Activated CD4-positive, alpha-beta T cell treated with anti-CD3 and anti-CD28 coated beads, Interleukin-2, Interleukin-4, amounts not matched to agents 100 ng/mL and 50 ng/mL, durations not matched to agents 16 hours and 8 hours (primary cell): Measurements from ENCODE around the gene SLC22A15.
A peak's percentile ranks its signal among the peaks of the same experiment; 100 is the strongest.
"Not testable (repeated sequence)": the region's sequence is repeated elsewhere in the genome, so short reads cannot be mapped to it uniquely, and the experiment has no call there.

Source experiments
- DNase-seq: peaks from one replicate; pipeline ENCODE4 v3.0.0-alpha.2; 2020; ENCODE audit warnings: low spot score

SLC22A15 gene

GRCh38 chr1:115980998-115981993, 5.0 kb downstream of the SLC22A15 start:
- DNase-seq = peak; percentile 52

GRCh38 chr1:115982400-115982799, 6.1 kb downstream of the SLC22A15 start:
- DNase-seq = no peak

GRCh38 chr1:115983584-115983983, 7.3 kb downstream of the SLC22A15 start:
- no peak for DNase-seq

DNA sequence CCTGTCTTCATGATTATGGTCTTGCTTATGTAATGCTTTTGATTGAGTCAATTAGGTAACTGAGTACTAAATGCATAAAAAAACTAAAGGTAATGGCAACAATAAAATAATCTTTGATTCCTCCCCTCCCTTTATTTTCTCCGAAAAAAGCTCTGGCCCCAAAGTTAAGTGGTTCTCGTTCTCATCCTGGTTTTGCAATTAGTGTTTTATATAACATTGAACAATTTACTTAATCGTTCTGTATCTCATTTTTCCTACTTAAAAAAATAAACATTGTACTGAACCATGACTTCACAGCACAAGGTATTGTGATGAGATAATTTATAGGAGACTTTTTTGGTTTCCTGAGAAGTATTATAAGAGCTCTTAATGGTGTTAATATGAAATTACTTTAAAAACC, 11.3 kb downstream of the SLC22A15 start:
- no peak for DNase-seq

DNA sequence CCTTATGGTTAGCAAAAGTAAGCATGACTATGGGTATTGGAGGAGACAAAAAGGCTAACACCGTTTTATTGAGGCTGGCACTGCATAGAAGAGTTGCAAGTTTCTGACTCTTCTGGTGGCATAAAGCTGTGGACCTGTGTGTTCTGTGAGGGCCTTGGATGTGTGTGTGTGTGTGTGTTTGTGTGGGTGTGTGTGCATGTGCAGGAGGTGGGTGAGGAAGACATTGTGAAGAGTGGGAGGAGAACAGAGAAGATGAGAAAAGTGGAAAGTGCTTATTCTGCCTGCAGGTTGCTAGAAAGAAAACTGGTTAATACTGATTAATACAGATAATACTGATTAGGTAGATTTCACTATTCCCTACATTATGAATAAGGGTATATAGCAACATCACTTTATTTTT, 12.6 kb downstream of the SLC22A15 start:
- DNase-seq = no peak

DNA sequence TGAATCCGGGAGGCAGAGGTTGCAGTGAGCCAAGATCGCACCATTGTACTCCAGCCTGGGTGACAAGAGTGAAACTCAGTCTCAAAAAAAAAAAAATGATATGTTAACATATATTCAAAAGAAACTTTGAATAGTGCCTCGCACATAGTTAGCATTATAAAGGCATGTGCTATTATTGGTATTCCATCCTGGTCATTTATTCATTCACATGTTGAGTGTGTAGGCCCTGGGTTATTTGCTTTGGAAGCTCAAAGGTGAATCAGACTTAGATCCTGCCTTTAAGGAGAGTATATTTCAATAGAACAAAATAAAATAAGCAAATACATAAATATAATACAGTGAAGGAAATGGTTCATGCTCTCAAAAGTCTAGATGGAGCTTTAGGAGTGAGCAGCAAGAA, 13.4 kb downstream of the SLC22A15 start:
- DNase-seq = no peak

GRCh38 chr1:115991909-115992308, 15.6 kb downstream of the SLC22A15 start:
- no peak for DNase-seq

DNA sequence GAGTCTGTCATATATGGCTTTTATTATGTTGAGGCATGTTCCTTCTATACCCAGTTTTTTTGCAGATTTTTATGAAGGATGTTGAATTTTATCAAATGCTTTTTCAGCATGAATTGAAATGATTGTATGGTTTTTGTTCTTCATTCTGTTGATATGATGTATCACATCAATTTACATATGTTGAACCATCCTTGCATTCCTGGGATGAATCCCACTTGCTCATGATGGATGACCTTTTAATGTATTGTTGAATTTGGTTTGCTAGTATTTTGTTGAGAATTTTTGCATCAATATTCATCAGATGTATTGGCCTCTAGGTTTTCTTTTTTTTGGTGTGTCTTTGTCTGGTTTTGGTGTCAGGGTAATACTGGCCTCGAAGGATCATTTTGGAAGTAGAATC, 21.6 kb downstream of the SLC22A15 start:
- DNase-seq = not testable (repeated sequence)

- DNase-seq = no peak
Observed at GRCh38 chr1:116001739-116002487, 25.6 kb downstream of the SLC22A15 start.

- no peak for DNase-seq
Observed at GRCh38 chr1:116002781-116003420, 26.6 kb downstream of the SLC22A15 start.

DNA sequence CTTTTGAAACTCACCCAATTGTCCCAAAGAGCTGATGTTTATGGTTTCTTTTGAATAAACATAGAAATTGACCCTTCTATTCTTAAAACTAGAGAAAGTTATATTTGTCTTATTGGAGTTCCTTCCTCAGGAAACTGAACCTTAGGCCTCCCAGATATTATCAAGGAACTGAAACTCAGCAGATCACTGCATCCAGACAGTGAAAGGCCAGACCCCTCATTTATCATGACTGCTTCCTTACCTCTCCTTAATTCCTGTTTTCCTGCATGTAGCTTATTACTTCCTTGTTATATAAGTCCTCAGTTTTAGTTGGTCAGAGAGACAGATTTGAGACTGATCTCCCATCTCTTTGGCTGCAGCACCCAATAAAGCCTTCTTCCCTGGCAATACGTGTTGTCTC, 27.5 kb downstream of the SLC22A15 start:
- DNase-seq = no peak

DNA sequence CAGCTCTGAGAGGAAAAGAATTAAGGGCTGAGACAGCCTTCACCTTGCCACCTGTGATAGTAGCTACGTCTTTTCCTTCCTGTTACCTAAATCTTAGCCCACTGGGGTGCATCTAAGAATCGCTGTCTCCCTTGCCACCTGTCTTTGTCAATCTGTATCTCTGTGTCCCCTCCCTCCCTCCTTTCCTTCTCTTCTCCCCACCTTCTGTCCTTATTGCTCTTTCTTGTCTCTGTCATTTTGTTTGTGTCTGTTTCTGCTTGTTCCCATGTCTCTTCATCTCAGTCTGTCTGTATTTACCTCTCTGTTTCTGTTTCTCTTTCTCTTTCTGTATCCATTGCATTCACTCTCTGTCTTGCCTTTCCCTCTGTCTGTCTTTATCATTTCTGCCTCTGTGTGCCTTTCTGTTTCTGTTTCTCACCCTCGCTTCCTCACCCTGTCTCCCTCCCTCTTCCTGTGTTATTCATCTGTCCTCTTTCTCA, 30.2 kb downstream of the SLC22A15 start:
- DNase-seq = peak; percentile 19

DNA sequence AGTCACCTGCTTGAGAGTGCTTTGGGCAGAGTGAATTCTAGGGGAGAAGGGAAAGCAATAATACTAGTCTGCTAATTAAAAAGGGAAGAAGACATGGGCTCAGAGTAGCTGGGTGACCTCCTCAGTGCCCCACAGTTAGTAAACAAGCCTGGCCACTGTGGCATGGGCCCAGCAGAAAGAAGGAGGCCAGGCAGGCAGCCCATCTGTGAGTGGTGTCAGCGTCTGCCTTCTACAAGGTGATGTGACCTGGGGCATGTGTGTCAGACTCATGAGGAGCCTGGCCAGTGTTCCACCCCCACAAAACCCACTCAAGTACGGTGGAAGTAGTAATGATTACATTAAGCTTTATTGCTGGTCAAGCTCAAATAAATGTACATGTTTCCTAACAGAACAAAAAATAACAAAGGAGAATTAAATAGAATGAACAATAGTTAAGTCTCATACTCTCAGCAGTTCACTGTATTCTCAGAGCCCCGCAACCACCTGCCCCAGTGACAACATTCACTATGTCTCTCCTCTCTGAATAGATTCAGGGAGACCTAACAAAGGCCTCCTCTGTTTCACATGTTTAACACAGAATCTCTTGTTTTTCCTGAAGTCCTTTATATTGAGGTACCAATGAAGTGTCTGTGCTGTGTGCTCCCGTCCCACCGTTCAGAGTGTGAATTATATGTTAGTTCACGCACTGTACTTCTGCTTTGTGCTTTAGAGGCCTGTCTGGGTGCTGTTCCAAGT, 32.5 kb downstream of the SLC22A15 start:
- no peak for DNase-seq

GRCh38 chr1:116012716-116013115, 36.4 kb downstream of the SLC22A15 start:
- DNase-seq = no peak

GRCh38 chr1:116015679-116016078, 39.4 kb downstream of the SLC22A15 start:
- no peak for DNase-seq

GRCh38 chr1:116018007-116018406, 41.7 kb downstream of the SLC22A15 start:
- DNase-seq = no peak

GRCh38 chr1:116019653-116020253, 43.4 kb downstream of the SLC22A15 start:
- no peak for DNase-seq

- peak; percentile 44 for DNase-seq
Observed at GRCh38 chr1:116020668-116021272, 44.5 kb downstream of the SLC22A15 start.

- no peak for DNase-seq
Observed at GRCh38 chr1:116024626-116025025, 48.3 kb downstream of the SLC22A15 start.

- DNase-seq = no peak
Observed at GRCh38 chr1:116026631-116027030, 50.3 kb downstream of the SLC22A15 start.

GRCh38 chr1:116031302-116031835, 55.1 kb downstream of the SLC22A15 start:
- no peak for DNase-seq
